Erythroblast (primary cell): ENCODE results near the gene SENP5.

Source experiments
- GATA1 ChIP-seq: IDR thresholded peaks from 2 replicates; pipeline ENCODE4 v1.6.1; 2011; ENCODE audit warnings: low read depth, mild to moderate bottlenecking, control low read depth, low read length, moderate library complexity
- POLR2A ChIP-seq: IDR thresholded peaks from 2 replicates; pipeline ENCODE4 v1.6.1; 2011; ENCODE audit warnings: mild to moderate bottlenecking, low read length

- TF ChIP-seq POLR2A (no peak), GATA1 (no peak)
These were observed 18.5 kb upstream of the SENP5 start for GRCh38 chr3:196849180-196849741.
